GM19025 (cell line): ENCODE results near the gene PICK1.
"Not testable (repeated sequence)": the region's sequence is repeated elsewhere in the genome, so short reads cannot be mapped to it uniquely, and the experiment has no call there.

ENCODE experiments used
- ATAC-seq: cut with Tn5 transposase; IDR thresholded peaks from one replicate; pipeline ENCODE4 v1.9.1; 2021; ENCODE audit warnings: mild to moderate bottlenecking, low read depth, moderate library complexity; ENCODE audit not compliant: unreplicated experiment

PICK1 gene

DNA sequence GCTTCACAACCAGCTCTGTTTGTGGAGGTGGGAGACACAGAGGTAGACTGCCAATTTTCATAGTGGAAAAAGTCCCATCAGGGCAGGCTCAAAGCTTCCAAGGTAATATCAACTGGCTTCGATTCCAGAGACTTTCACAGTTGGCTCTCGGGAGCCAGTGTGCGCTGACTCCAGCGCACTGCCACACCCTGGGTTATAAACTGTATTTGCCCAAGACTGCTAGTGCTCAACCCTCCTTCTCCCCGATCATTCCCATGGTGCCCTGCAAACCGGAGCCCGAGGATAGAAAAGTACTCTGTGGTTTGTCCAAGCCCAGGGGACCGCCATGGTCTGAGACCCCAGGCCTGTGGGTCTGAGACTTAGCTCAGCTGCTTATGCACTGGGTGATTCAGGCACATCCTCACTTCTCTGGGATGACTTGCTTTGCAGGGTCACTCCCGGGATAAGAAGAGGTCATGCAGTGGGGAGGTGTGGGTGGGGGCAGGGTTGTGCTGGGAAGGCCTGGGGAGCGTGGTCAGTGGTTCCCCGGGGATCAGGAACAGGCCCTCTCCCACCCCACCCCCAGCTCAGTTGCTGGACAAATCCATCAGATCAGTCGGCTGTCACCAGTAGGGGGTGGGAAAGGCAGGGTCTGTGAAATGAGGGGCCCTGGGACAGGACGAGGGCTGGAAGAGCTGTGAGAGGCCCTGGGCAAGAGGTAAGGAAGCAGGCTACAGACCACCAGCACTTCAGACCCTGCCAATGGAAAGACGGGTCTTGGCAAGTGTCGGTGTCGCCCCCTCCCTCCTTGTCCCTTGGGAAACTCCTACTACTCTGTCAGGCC, 26.7 kb upstream of the PICK1 start:
- ATAC-seq = no peak

DNA sequence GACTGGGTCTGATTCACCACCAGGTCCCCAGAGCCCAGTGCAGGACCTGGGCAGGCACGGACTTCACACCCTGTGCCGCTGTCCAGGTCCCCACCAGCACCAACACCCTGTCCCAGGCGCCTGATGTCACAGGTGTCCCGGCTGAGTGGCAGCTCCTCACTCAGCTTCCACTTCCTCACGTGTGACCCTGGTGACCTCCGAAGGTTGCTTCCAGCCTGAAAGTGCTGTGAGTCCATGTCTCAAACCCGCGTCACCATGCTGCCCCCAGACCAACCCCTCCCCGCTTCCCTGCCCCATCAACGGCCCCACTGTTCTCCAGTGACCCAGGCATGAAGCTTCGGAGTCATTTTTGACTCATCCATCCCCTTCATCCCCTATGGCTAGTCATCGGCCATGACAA, 25.7 kb upstream of the PICK1 start:
- no peak for ATAC-seq

DNA sequence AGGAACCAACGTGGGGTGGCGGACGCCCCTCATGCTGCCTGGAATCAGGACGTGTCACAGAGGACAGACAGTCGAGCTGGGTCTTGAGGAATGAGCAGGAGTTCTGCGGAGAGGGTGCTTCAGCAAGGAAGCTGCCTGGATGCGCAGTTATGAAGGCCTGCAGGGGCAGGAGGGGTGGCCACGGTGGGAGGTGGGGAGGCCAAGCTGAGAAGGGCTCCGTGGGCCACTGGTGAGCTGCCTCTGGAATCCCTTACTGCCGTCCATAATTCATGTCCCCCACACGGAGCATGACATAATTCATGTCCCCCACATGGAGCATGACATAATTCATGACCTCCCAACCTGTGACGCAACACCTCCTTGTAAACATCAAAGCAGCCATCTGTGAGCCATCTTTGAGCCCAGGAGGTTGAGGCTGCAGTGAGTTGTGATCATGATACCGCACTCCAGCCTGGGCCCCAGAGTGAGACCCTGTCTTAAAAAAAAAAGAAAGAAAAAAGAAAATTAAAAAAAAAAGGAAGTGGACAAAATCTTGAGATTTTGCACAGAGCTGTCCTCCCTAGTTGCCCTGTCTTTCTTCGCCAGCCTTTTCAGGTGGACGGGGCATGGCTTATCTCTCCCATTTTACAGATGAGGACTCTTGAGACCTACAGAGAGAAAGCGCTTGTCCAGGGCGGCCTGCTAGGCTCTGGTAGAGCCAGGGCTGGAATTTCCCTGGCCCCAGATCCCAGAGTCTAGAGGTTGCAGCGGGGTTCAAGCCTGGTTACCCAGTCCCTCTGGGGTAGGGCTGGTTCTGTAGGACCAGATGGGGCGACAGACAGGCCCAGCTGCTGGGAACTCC, 24.3 kb upstream of the PICK1 start:
- ATAC-seq = no peak

DNA sequence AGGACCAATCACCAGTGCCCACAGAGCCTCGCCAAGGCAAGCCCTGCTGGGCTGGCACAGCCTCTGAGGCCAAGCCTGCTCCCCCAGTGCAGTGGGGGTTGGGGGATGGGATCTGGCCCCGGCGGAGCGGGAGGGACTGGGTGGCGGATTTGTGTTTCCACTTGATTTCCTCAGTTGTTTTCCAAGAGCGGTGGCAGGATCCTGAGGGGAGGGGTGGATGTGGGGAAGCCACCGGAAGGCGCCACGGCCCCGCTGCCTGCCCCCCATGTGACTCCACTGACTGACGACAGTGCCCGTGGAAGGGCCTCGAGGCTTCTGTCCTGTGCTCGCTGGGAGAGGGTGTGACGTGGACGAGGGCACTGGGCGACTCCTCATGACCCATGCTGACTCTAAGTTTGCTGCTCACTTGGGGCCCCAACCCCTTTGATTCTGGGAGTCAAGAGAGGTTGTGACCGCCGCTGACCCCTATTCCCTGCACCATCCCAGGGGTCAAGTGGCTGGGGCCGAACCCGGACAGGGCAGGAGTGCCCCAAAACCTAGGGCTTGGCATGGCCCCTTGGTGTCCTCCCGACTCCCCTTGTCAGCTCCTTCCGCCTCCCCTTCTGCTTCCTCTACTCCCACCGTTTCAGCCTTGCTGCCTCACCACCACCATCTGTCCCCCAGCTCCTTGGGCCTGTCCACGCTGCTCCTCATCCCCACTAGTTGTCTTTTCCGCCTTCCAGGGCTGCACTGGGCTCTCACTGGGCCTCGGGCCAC, 23.5 kb upstream of the PICK1 start:
- ATAC-seq = no peak

DNA sequence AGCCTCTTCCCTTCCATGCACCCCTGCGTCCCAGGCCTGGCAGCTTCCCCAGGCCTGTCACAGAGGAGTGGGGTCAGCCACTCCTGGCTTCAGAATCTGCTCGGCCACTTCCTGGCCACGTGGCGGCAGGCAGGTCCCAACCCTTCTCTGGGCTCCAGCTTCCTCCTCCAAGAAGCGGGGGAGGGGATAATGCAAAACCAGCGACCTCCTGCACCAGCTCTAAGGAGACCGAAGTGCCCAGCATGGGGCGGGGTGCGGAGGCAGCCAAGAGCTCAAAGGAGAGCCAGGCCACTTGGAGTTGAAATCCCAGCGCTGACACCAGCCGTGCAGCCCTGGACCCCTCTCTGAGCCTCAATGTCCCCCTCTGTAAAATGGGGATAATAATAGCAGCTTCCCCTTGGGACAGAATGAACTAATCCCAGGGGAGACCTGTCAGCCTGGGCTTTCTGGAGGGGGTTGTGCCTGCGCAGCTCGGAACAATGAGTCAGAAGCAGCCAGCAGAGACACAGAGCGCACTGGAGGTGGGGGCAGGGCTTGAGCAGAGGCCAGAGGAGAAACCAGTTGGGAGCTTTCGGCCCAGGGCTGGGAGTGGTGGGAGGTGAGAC, 22.8 kb upstream of the PICK1 start:
- no peak for ATAC-seq

DNA sequence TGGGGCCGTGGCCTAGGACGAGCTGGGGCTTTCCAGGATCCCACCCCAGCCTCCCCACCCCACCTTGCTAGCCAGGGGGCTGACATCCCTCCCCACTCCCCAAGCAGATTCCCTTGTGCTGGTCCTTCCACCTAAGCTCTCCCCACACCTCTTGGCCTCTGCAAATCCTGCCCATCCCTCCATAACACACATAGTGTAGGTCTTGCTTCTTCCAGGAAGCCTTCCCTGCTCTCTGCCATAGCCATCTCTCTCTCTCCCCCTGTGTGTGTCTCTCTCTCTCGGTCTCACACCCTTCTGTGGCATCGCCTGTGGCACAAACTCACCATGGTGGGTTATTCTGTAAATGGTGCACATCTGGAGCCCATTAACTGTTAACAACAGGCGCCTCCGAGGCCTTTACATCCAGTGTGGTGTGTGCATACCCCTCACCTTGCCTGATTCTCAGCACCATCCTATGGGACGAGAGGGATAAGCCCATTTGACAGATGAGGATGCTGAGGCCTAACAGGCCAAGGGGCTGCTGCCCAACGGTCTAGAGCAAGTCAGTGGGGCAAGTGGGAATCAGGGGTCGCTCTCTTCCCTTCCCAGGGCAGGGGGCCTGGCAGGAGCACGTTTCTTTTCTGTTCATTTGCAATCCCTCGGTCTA, 22.2 kb upstream of the PICK1 start:
- no peak for ATAC-seq

DNA sequence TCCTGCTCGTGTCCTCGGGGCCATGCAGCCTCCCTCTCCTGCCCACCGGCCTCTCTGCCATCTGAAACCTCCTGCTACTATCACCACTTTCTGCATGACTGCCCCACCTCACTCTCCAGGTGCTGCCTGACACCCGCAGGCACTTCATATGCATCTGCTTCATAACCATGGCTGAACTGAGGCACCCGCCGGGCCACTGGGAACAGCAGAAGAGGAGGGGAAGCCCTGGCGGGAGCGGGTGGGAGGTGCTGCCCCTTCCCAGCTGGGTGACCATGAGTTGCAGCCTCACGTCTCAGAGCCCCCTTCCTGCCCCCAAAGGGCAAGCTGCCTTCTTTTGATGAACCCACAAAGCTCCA, 21.7 kb upstream of the PICK1 start:
- ATAC-seq = no peak

DNA sequence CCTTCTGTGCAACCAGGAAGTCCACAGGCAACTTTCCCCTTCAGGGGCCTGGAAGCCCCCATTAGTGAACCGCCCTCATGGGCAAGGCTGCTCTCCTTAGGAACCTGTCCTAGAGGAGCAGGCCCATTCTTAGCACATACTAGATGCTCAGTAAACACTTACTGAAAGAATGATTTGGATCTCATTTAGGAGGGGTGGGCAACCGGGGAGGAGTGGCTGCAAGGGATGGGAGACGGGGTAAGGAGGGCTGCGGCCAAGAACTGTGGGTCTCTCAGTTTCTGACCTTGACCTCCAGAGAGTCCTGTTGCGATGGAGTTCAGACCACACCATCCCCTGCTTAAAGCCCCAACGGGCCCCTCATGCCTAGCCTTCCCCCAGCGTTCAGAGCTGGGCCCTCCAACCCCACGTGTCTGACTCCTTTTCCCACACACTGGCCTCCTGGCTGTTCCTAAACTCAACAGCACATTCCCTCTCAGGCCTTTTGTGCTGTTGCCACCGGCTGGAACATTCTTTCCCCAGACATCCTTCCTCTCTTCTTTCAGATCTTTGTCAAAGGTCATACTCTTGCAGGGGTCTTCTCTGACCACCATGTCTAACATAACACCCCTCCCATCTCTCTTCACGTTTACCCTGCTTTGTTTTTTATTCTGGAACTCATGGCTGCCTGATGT, 20.7 kb upstream of the PICK1 start:
- no peak for ATAC-seq

DNA sequence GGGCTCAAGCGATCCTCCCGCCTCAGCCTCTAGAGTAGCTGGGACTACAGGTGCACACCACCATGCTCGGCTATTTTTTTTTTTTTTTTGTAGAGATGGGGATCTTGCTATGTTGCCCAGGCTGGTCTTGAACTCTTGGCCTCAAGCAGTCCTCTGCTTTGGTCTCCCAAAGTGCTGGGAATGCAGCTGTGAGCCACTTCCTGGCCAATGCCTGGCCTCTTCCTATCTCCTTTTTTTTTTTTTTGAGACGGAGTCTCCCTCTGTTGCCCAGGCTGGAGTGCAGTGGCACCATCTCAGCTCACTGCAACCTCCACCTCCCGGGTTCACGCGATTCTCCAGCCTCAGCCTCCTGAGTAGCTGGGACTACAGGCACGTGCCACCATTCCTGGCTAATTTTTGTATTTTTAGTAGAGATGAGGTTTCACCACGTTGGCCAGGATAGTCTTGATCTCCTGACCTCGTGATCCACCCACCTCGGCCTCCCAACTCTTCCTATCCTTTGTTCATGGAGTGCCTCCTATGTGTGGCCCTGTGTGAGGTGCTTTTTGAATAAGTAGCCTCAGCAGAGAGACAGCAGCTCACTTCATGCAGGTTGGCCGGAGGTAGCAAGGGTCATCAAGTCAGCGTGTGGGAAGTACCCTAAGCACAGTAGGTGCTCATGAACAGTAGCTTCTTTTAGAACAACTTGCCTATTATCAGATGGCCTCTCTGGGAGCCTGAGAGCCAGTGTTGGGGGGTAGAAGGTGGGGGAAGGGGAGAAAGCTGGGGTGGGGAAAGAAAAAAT, 19.6 kb upstream of the PICK1 start:
- not testable (repeated sequence) for ATAC-seq

DNA sequence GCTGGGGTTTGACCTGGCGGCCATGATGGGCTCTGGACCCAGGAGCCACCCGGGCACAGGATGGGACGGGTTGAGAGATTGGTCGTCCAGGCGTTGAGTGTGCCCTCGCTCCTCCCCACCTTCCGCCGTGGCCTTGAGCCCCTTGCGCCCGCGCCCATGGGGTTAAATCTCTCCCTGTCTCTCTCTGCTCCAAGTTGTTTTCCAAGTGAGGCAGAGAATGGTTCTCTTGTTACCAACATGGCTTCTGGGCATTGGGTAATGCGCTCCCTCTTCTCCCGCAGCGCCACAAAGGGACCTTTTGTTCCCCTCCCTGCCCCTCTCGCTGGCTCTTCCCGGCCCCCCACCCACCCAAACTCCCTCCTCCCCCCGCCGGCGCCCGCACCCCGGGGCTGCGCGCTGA, 18.8 kb upstream of the PICK1 start:
- no peak for ATAC-seq

DNA sequence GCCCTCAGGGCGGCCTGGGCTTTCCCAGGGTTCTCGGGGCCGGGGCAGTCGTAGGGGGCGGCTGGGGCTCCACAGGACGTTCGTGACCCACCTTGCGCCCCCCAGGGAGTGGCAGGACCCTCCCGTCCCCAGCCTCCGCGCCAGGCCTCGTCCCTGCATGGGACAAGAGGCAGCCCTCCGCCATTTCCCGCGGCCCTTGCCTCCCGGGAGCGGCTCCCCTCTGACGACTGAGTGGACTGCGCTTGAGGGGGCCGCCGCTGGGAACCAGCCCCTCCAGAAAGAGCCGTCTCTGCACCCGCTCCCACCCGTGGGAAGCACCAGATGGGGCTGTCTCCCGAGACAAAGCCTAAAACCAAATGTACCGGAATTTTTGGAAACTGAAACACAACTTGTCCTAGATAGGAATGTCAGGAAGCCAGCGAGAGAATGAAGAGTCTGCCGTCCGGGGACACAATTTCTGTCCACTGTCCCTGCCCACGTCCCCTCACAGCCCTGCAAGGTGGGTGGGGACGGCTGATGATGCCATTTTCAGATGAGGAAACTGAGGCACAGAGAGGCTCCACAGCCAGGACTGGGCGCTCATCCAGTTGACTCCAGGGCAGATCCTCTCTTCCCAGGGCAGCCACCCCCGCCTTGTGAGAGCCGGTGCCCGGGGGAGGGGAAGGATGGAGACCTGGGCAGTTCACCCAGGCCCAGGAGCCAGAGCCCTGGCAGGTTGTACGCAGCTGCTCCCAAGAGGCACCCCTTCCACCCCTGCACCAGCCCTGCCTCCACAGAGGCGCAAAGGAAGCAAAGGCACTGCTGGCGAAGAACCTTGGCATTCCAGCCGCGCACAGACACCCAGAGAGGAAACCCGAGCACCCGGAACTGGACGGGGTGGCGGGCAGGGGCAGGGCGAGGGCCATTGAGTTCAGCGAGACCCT, 18.1 kb upstream of the PICK1 start:
- no peak for ATAC-seq

DNA sequence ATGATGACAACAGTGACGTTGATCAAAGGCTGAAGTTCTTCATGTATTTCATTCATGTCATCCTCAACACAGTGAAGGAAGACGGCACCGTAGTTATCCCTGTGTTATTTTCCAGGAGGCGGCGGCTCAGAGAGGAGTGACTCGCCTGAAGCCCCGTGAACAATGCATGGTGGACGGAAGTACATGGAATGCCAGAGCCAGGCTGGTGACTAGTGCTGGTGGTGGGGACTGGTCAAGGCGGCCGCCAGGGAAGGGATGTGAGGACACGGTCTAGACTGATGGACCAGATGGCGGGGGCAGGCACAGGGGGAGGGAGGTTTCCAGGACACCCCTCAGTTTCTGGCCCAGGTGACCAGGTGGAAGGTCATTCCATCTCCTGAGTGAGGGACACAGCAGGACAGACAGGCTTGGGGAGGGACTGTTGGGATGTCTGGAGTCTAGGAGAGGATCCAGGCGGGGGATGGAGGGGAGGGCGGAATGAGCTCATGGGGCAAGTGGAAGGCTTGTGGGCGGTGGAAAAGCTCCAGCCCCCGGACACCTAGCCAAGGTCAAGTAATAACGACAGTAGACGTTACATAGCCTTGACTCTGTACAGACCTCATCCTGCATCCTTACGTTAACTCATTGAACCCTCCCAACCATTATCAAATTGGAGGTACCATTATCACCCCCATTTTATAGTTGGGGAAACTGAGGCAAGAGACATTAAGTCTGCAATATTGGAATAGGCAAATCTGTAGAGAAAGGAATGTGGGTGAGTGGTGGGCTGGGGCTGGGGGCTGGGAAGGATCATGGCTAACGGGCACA, 16.0 kb upstream of the PICK1 start:
- ATAC-seq = no peak

DNA sequence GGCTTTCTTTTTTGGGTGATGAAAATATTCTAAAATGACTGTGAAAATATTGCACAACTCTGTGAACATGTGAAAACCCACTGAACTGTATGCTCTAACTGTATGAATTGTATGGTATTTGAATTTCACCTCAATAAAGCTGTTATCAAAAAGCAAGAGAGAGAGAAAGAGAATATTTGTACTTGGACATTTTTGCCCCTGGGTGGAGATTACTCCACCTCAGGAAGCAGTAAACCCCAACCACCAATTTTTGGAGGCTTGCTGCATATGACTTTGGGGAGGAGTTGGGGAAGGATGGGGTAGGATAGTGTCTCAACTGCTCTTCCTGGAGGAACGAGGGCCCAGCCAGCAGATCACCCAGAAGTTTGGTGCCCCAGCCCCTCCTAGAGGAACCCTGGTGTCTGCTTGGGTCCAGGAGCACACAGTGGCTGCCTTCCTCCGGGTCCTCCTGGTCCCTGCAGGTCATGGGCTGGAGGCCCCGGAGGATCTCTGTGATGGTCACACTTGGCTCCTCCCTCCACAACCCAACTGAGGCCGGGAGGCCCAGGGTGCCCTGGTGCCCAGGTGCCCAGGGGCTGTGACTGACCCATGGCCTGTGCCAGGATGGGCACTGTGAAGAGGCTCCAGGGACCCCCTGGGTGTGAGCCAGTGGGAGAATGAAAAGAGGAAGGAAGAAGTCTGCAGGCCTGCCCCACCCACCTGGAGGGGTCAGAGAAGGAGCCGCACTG, 15.3 kb upstream of the PICK1 start:
- no peak for ATAC-seq

DNA sequence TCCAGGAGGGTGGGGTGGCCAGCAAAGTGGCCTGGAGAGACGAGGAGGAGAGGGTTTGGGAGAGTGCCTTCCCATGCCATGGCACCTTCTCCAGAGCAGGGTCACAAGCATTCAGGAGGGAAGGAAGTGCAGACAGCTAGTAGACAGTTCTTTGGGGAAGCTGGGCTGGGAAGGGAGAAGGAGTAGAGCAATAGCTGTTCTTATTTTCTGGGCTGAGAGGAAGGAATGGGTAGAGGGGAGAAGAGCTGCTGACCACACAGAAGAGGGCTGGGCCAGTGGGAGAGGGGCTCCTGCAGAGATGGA, 14.8 kb upstream of the PICK1 start:
- no peak for ATAC-seq

DNA sequence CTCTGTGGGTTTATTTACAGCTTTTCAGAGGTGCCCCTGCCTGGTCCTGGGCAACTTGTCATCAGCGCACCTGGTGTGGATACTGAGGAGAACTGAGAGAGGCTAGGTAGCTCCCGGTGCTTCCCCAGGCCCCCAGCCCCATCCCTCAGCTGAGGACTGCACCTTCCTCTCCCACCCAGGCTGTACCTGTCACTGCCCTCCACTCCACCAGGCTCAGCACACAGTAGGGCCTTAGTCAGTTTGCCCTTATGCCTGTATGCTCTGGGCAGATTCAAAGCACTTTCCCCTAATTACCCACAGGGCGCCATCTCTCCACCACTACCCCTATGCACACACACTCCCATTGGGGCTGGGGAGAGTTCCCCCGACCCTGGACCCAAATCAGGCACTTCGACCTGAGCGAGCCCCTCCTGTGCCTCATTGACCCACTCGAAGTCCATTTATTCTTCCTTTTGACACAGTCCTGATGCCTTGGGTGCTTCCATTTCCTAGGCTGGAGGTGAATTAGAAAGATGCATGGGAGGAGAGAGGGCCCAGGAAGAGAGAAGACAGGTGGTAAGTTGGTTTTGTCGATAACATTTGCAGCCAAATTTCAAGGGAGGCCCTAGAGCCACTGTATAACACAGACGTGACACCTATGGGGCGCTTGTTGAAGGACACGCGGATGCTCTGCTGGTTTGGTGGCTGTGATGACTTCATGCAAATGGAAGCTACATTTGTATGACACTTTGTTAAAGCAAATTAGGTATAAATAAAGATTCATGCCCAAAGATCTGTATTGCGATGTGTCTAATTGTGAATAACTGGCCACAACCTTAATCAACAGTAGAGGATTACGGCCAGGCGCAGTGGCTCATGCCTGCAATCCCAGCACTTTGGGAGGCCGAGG, 13.8 kb upstream of the PICK1 start:
- no peak for ATAC-seq
